BE2C (cell line): Measurements from ENCODE around the gene JAZF1.
A peak's percentile ranks its signal among the peaks of the same experiment; 100 is the strongest.

Experiments
- DNase-seq: peaks from one replicate; pipeline ENCODE4 v3.0.0-alpha.2; 2020
- H3K27me3 ChIP-seq: fragments of 250-450 bp; sonication (Bioruptor Pico); 2 replicates; pipeline ENCODE4 v1.5.1; 2020; ENCODE audit warnings: mild to moderate bottlenecking
- H3K36me3 ChIP-seq: fragments of 250-450 bp; sonication (Bioruptor Pico); 2 replicates; pipeline ENCODE4 v1.5.1; 2020; ENCODE audit warnings: mild to moderate bottlenecking
- H3K4me1 ChIP-seq: fragments of 250-450 bp; sonication (Bioruptor Pico); 2 replicates; pipeline ENCODE4 v1.5.1; 2020
- H3K4me3 ChIP-seq: 2 replicates; pipeline ENCODE4 v1.5.1; 2011; ENCODE audit warnings: low read depth, low read length
- H3K9me3 ChIP-seq: fragments of 250-450 bp; sonication (Bioruptor Pico); 2 replicates; pipeline ENCODE4 v1.5.1; 2020
- CTCF ChIP-seq: IDR thresholded peaks from 2 replicates; pipeline ENCODE4 v1.5.1; 2012; ENCODE audit warnings: mild to moderate bottlenecking, low read depth, low read length

Gene JAZF1

GRCh38 chr7:27994639-27995038 lies 186.0 kb downstream of the JAZF1 start:
- peak; percentile 57 for DNase-seq
- H3K4me3 ChIP-seq, result no peak overlapping the region
- H3K4me1 ChIP-seq, result peaks cover 12% of the 10 kb centered on the region
- 0 out of 2 replicates have a peak, but pooled peaks cover 3% of the 10 kb centered on the region for H3K9me3 ChIP-seq
- no peaks in the 10 kb centered on the region for H3K27me3 ChIP-seq
- no peak for TF ChIP-seq CTCF
- peaks cover 9% of the 10 kb centered on the region; the same call in 1 of the 2 replicates for H3K36me3 ChIP-seq

GRCh38 chr7:27992755-27993493 lies 187.7 kb downstream of the JAZF1 start:
- no peak for TF ChIP-seq CTCF
- H3K4me1 ChIP-seq, result peaks cover 12% of the 10 kb centered on the region
- H3K9me3 ChIP-seq, result 0 out of 2 replicates have a peak, but pooled peaks cover 5% of the 10 kb centered on the region
- DNase-seq, result no peak
- no peaks in the 10 kb centered on the region for H3K27me3 ChIP-seq
- H3K4me3 ChIP-seq, result no peak overlapping the region
- peaks cover 9% of the 10 kb centered on the region; the same call in 1 of the 2 replicates for H3K36me3 ChIP-seq

- H3K4me3 ChIP-seq, result no peak overlapping the region
- peaks cover 12% of the 10 kb centered on the region for H3K4me1 ChIP-seq
- TF ChIP-seq CTCF, result no peak
- H3K9me3 ChIP-seq, result 0 out of 2 replicates have a peak, but pooled peaks cover 5% of the 10 kb centered on the region
- H3K36me3 ChIP-seq, result peaks cover 9% of the 10 kb centered on the region; the same call in 1 of the 2 replicates
- DNase-seq, result no peak
- no peaks in the 10 kb centered on the region for H3K27me3 ChIP-seq
Measured at GRCh38 chr7:27992097-27992496, 188.5 kb downstream of the JAZF1 start.

- no peak for DNase-seq
- no peak overlapping the region for H3K4me3 ChIP-seq
- TF ChIP-seq CTCF, result no peak
- H3K27me3 ChIP-seq, result no peaks in the 10 kb centered on the region
- H3K9me3 ChIP-seq, result 0 out of 2 replicates have a peak, but pooled peaks cover 5% of the 10 kb centered on the region
- H3K36me3 ChIP-seq, result peaks cover 9% of the 10 kb centered on the region; the same call in 1 of the 2 replicates
- H3K4me1 ChIP-seq, result peaks cover 12% of the 10 kb centered on the region
Measured at GRCh38 chr7:27991006-27991528, 189.5 kb downstream of the JAZF1 start.

- H3K4me3 ChIP-seq, result no peak overlapping the region
- no peaks in the 10 kb centered on the region; the same call in 1 of the 2 replicates for H3K9me3 ChIP-seq
- H3K4me1 ChIP-seq, result no peaks in the 10 kb centered on the region; the same call in 1 of the 2 replicates
Measured at GRCh38 chr7:27976531-27976930, 204.1 kb downstream of the JAZF1 start.

More at GRCh38 chr7:27976531-27976930, 204.1 kb downstream of the JAZF1 start:
- Histone ChIP-seq H3K36me3 (no peaks in the 10 kb centered on the region; the same call in 1 of the 2 replicates), H3K27me3 (no peaks in the 10 kb centered on the region)
- no peak for DNase-seq
- no peak for TF ChIP-seq CTCF
